Cerebellar cortex (tissue), 1 donor: ENCODE results near the gene MED9.
A peak's percentile ranks its signal among the peaks of the same experiment; 100 is the strongest.

Source experiments
- DNase-seq: peaks from one replicate; pipeline ENCODE4 v3.0.0-alpha.2; 2015; ENCODE audit warnings: low spot score

Gene MED9

DNA sequence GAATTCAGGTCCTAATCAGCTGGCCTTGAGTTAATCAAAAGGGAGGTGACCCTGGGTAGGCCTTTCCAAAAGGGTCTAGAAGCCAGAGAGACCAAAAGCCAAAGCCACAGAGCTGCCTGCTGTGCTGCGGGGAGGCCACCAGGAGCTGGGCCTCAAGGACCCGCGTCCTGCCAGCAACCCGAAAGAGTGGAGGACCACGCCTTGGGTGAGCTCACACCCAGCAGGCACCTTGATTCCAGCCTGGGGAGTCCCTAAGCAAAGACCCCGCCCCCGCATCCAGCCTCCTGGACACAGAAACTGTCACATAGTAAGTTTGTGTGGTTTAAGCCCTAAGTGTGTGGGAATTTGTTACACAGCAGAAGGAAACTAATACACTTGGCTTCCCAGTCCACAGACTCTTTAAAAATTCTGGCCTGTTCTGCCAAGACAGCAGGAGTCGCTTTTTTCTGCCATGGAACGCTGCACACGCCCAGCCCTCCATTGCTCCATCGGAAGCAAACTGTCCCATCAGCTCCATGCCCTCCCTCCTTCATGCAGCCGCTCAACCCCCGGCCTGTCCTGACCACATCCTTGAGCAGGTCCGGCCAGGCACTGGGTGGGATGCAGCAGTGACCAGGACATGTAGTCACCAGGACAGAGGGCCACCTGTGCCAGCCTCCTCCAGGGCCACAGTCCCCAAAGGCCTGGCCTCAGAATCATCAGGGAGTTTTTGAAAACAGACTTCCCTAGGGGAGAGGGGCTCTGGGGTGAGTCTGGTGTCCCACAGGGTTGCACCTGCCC, 40.3 kb downstream of the MED9 start:
- no peak for DNase-seq

DNA sequence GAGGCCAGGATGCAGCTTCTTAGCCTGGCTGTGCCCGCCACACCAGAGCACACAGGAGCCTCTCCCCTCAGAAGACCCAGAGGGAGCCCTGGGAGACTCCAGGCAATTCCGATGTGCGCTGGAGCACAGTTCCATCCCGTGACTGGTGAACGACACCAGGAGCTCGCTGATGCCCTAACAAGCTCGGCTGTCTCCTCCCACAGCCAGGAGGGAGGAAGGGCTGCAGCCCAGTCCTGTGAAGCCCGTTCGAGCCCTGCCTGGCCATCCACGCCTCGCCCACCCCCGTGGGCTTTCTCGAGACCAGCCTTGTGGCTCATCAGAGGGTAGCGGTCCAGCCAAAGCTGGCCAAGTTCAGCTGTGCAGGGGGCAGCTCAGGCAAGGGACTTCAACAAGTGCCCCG, 41.2 kb downstream of the MED9 start:
- no peak for DNase-seq

DNA sequence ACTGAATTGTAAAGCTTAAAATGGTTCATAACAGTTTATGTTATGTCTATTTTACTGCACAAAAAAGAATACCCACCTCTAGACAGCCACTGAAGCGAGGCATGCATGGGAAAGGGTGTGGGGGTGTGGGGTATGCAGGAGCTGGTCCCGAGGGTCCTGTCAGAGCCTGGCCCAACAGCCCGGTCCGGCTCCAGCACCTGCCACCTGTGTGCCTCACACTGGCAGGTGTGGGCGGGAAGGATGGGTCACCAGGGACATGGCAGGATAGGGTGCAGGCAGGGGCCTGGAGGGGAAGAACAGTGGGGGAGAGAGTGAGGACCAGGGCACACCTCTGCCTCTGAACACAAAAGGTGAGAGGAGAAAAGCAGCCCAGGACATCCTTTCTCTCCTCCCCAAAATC, 42.2 kb downstream of the MED9 start:
- no peak for DNase-seq

DNA sequence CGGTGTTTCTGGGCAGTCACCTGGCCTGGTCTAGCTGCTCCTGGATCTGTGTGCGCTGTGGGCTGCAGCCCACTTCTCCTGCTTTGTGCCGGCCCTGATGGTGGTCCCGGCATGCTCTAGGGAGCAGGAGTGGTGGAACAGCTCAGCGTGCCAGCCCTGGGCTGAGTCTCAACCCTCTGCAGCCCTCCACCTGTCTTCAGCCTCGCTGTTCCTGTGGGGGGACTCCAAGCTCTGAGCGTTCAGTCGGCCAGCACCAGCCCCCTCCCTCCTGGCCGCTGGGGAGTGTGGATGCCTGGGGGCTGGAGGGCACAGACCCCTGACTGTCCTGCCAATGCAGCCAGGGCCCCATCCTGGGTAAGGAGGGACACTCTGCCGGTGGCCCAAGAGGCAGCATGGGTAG, 43.1 kb downstream of the MED9 start:
- DNase-seq: no peak

DNA sequence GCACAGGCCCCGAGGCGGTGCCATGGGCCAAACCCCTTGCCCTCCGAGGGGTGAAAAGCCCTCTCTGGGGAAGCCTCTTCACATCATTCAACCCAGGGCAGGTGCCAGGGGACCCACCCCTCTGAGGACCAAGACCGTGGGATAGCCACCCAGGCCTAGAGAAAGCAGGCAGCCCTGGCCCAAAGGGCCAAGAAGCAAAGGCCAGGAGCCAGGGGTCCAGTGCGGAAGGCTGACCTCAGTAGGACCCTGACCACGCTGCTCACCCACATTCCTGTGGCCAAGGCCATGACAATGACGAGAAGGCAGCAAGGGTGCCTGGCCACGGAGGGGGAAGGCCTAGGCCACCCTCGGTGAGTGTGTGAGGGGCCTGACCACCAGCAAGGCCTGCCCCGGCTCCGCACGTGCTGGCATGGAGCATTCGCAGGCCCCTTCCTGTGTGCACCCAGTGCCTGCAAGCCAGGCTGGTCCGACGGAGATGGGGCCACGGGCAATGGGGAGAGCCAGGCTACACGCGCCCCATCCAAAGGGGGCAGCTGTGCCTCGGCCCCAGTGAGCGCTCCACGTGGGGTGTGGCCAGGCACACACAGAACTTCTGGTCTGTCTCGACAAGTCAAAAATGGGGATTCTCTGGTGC, 43.9 kb downstream of the MED9 start:
- no peak for DNase-seq

DNA sequence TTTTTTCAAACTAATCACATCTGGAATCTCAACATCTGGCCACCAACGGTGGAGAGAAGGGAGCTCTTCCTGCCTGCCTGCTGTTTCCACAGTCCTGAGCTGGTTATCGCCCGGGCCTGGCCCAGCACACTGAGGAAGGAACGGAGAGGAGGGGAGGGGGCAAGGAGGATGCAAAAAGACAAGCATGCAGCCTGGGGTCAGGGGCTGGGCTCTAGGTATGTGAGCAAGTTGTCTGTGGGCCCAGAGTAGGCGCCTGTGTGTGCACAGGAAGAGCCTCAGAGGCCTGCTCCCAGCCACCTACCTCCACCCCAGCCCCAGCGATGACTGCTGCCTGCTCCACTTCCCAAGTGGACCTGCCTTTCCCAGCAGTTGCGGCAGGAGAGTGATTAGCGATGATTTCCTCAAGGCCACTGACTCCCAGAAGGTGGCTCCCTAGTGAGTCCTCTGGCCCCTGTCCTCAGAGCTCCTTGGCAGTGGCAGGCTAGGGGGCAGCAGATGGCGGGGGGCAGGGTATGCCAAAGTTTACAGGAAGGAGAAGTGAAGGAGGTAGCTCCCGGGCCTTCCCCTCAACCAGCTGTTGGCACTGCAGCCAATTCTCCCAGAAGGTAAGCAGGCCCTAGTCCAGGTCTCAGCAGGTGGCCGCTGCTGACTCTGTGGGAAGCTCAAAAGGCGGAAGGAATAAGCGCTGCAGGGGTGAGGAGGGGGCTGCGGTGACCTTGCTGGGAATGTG, 46.4 kb downstream of the MED9 start:
- no peak for DNase-seq

DNA sequence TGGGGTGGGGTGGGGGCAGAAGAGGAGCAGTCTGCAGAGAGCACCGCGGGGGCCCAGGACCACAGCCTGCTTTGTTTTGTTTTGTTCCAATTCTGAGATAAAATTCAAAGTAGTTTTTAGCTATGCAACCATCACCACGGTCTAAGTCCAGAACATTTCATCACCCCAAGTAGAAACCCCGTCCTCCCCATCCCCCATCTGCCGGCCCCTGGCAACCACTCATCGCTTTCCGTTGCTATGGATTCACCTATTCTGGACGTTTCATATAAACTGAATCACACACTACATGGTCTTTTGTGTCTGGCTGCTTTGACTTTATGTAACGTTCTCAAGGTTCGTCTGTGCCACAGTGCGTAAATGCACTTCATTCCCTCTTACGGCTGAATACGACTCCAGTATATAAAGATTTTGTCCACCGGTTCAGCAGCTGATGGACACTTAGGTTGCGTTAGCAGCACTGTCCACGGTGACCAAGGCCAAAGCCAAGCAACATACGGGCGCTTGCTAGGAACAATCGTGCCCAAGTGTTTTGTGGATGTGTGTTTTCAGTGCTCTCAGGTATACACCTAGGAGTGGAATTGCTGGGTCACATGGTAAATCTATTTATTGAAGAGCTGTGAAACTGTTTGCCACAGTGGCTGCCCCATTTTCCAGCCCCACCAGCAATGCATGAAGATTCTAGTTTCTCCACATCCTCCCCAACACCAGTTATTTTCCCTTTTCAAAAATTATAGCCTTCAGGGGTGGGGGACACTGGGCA, 47.1 kb downstream of the MED9 start:
- DNase-seq: no peak

DNA sequence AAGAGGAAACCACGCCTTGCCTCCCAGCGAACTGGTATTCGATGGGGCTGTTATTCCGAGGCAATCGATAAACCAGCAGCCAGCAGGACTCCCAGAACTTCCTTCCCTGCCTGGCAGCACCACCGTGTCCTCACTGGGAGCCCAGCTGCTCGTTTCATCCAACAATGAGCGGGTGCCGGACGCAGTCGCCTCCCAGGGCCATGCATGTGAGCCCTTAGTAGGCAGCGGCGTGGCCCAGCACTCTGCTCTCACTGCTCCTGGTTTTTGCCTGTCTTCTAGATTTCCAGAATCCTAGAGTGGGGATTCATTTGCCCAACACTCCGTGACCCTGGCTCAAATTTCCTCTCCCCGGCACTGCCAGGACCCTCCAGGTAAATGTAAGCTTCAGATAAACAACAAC, 48.5 kb downstream of the MED9 start:
- no peak for DNase-seq

DNA sequence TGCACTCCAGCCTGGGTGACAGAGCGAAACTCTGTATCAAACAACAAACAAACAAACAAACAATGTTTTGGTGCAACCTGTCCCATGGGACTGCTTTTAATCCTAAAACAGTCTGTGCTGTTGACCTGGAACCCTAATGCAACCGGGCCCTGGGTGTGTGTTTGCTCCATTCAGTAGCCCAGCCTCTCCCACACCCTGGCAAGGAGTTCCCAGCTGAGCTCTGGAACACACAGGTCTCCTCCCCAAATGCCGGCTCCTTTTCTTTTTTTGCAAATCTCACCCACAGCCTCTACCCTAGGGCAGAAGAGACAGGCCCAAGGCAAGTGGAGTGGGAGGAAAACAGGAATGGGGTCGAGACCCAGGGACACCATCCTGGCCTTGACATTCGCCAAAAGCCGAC, 49.2 kb downstream of the MED9 start:
- DNase-seq: no peak

DNA sequence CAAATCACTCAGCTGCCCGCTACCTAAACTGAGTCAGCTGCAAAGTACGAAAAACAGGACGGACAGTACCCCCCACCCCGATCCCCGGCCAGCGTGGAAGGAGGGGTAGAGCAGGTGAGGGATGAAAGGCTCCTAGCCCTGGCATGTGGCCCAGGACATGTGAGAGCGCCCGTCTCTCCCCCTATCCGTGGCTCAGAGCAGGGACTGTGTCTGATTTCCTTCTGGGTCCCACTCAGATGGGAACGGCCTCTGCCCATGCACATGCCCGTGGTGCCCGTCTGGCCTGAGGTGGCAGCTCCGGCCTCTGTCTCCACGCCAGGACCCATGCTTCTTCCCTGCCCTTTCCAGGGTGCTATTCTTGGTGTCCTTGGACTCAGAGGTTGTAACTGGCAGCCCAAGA, 49.6 kb downstream of the MED9 start:
- no peak for DNase-seq

DNA sequence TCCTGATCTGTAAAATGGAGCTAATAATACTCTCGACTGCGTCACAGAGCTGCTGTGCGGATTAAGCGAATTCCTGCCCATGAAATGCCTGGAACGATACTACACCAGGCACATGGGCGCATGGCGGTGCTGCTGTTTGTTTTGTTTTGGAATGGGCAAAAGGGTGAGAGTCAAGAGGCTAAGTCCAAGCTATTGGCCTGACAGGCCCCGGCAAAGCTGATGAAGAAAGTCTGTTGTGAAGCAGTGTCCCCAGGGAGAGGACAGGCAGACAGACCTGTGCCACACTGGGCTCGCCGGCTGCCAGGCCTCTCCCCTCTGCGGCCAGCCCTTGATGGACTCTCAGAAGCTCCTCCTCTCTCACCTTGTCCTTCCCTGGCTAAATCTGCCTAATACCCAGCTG, 50.7 kb downstream of the MED9 start:
- no peak for DNase-seq

DNA sequence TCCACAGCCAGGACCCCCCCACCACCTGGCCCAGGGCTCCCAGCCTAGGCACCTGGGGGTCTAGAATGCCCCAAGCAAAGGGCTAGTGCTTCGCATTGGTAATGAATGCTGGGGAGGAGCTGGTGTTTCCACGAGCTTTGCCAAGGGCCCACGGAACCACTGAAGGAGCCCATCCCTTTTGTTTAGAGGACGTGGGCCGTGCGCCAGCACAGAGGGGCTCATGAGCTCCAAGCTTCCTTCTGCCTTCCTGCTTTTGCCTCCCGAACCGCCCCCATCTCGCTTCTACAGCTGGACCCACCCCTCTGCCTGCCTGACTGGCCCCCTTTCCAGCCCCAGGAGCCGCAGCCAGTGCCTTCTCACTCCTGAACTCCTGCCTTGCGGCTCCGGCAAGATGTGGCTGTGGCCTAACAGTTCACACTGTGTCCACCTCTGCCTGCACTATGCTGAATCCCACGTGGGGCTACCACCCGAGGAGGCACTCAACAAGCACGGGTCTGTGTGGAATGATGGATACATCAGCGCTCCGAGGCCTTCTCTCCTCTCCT, 51.2 kb downstream of the MED9 start:
- DNase-seq: no peak

DNA sequence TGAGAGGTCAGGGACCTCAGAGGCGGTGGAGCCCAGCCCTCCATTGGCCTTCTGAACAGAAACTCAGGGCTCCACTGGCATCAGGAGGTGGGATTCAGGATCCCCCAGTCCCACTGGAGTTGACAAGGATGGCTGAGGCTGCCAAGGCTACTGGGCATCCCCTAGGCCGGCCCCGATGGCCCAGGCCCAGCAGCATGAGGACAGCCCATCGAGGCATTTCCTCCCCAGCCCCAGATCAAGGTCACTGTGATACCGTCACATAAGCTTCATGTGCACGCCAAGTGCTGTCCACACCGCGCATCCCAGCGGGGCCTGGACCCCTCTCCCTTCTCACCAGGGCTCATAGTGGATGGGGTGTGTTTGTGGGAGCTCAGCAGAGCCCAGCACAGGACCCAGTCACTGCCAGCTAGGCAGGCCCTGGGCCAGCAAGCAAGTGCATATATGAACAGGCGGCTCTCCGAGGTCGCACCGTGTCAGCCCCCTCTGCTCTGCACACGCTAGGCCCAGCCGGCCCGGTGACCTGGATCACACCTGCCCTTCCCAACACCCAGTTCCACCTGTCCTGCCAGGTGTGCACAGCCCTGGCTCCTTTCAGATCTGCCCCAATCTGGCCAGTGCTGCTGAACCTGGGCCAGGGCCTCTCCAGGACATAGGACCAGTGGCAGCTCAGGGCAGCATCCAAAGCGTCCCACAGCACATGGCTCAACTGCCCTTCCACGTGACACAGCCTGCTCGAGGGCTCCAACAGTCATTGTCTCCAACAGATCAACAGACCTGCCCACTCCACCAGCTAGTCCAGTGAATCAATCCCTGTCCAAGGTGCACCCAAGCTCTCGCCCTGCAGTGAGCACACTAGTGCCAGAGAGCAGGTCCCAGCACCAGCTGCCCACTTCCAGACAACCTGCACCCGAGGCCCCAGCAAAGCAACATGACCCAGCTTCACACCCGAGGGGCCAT, 52.2 kb downstream of the MED9 start:
- DNase-seq: no peak

DNA sequence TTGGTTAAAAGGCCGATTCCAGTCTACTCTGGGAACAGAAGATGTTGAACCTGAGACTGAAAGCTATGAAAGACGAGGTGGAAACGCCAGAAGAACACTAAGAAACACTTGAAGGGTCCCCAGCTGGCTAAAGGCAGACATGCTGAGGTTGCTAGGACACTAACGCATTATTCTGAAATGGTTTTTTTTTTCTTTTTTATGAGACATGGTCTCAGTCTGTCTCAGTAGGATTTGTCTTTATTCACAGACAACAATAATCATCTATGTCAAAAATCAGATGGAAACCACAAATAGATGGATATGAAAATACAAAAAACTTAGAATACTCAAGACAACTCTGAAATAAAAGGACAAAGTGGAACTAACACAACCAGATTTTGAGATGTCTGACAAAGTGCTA, 54.4 kb downstream of the MED9 start:
- DNase-seq: no peak

DNA sequence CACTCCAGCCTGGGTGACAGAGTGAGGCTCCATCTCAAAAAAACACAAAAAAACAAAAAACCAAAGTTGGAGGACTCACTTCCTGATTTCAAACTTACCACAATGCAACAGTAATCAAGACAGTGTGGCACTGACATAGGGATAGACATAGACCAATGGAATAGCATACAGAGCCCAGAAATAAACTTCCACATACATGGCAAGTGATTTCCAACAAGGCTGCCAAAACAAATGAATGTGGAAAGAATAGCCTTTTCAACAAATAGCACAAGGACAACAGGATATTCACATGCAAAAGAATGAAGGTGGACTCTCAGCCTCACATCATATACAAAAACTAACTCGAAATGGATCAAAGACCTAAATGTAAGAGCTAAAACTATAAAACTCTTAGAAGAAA, 56.2 kb downstream of the MED9 start:
- no peak for DNase-seq

DNA sequence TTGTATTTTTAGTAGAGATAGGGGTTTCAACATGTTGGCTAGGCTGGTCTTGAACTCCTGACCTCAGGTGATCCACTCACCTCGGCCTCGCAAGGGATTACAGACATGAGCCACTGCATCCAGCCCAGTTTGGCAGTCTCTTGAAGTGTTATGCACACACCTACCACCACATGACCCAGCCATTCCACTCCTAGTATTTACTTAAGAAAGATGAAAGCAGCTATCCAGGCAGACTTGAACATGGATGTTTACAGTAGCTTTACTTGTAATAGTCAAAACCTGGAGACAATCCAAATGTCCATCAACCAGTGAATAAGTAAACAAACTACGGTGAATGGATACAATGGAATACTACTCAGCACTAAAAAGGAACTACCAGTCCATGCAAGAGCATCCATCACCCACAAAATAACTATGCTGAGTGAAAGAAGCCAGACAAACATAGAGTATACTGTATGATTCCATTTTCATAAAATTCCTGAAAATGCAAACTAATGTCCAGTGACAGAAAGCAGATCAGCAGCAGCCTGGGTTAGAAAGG, 57.2 kb downstream of the MED9 start:
- no peak for DNase-seq

DNA sequence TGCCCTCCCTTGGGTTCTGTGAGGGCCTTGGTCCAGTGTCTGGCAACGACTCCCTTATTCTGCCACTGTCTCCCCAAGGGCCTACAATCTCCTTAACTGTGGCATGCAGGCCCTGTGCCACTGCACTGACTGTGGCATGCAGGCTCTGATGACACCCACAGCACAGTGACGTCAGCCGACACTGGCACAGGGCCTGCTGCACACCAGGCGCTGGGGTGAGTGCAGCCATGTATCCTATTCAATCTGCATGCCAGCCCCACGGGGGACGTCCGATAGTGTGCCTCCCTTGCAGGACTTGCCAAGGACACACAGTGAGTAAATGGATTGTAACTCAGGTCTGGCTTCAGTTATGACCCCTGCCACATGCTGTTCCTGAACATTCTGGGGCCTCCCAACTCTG, 59.2 kb downstream of the MED9 start:
- peak; percentile 42 for DNase-seq

DNA sequence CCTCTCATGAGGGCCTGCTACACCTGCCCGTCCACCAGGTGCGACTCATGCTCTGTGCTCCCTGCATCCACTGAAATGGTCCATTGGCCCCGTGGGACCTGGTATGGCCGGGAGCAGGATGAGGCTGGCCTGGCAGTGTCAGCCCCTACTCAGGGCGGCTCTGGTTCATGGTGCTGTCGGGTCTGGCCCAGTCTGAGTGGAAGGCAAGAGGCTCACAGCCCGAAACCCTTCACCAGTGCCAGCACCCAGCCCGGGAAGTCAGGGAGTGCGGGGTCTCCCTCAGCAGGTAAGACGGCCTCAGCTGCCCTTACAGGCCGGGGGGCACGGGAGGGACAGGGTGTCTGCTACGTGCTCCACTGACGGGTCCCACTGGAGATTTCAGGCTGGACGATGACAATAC, 59.9 kb downstream of the MED9 start:
- DNase-seq: no peak

DNA sequence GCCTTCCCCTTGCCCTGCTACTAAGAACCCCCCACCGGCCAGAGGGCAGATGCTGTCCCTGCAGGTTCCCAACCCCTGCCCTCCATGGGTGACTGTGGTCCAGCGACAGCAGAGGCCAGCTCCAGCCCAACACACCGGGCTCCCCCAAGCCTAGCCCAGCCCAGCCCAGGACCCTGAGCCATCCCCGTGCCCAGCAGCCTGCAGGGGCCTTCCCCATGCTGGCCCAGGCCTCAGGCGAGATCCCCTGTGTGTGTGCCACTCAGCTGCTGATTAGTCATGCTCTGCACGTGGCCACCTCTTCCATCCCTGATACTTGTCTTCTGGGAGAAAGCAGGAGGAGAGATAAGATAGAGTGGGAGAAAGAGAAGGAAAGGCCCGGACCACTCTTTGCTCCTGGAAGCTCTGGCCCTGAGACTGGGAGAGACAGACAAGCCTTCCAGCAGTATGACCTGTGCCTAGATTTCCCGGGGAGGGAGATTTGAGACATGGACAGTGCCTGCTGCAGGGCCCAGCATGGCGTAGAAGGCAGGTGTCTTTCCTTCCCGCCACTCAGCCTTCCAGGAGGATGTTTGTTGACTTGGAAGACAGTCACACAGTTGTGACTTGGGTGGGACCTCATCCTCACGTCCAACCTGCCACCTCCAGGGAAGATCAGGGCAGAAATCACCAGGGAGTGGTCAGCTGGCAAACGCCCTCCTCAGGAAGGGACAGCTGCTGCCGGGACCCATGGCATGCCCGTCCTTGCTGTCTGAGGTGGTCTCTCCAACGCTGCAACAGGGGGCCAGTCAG, 60.7 kb downstream of the MED9 start:
- DNase-seq: no peak
